IMR-90 (cell line): Measurements from ENCODE around the gene MRC2. TPM values are rescaled to one million over a fixed set of nuclear protein-coding genes. Genes with fewer than 3 reads are reported as not detected.

Source experiments
- ATAC-seq: fragments of 200-7000 bp; cut with Tn5 transposase; 2 replicates; pipeline ENCODE4 v1.9.1; 2020; ENCODE audit warnings: low read depth, mild to moderate bottlenecking, moderate library complexity
- BruUV-seq: library from RNA; stranded (reverse); fragments of 400-500 nt; replicated peaks from 2 replicates; lab custom pipeline; 2021; lab: Mats Ljungman, UMichigan
- CTCF ChIA-PET: fragments of 300-600 bp; formaldehyde crosslinking; extraction: SDS; loops from one replicate; lab custom pipeline; 2021; ENCODE audit warnings: antibody characterized with exemption; lab: Yijun Ruan, JAX
- POLR2A ChIA-PET: fragments of 300-600 bp; sonication (Branson Sonifier 250); formaldehyde crosslinking; loops from one replicate; lab custom pipeline; 2022; ENCODE audit warnings: antibody characterized with exemption; ENCODE audit not compliant: unreplicated experiment; lab: Charles Lee
- DNase-seq: peaks from one replicate; pipeline ENCODE4 v3.0.0; 2013
- H2AFZ ChIP-seq: replicated peaks from 2 replicates; pipeline ENCODE3; 2013; ENCODE audit warnings: low read length, mild to moderate bottlenecking; ENCODE audit not compliant: poor library complexity
- H2AK5ac ChIP-seq: 2 replicates; pipeline ENCODE4 v1.6.1; 2013; ENCODE audit warnings: low read depth, low read length, inconsistent platforms
- H2AK9ac ChIP-seq: replicated peaks from 2 replicates; pipeline ENCODE3; 2013; ENCODE audit warnings: mild to moderate bottlenecking, low read depth, low read length, moderate library complexity; ENCODE audit not compliant: poor library complexity
- H2BK120ac ChIP-seq: 2 replicates; pipeline ENCODE4 v1.6.1; 2013; ENCODE audit warnings: low read depth, low read length, inconsistent platforms
- H2BK15ac ChIP-seq: 3 replicates; pipeline ENCODE4 v1.6.1; 2013; ENCODE audit warnings: low read depth, low read length, inconsistent platforms
- H2BK20ac ChIP-seq: 2 replicates; pipeline ENCODE4 v1.6.1; 2013; ENCODE audit warnings: low read depth, mild to moderate bottlenecking, inconsistent platforms, low read length, moderate library complexity
- H2BK5ac ChIP-seq: 2 replicates; pipeline ENCODE4 v1.6.1; 2013; ENCODE audit warnings: mild to moderate bottlenecking, low read depth, low read length, inconsistent platforms; ENCODE audit not compliant: poor library complexity, severe bottlenecking
- H3K14ac ChIP-seq: replicated peaks from 2 replicates; pipeline ENCODE4 v1.6.1; 2013; ENCODE audit warnings: low read depth, low read length, inconsistent platforms
- H3K18ac ChIP-seq: 2 replicates; pipeline ENCODE4 v1.6.1; 2013; ENCODE audit warnings: low read depth, low read length, control low read depth
- H3K23ac ChIP-seq: 2 replicates; pipeline ENCODE4 v1.6.1; 2013; ENCODE audit warnings: low read depth, low read length, inconsistent platforms
- H3K27ac ChIP-seq: 2 replicates; pipeline ENCODE4 v1.5.1; 2013; ENCODE audit warnings: mild to moderate bottlenecking, control low read depth, low read length; ENCODE audit not compliant: insufficient read depth
- H3K27me3 ChIP-seq: 2 replicates; pipeline ENCODE4 v1.6.1; 2013; ENCODE audit warnings: low read length; ENCODE audit not compliant: control insufficient read depth, insufficient read depth
- H3K36me3 ChIP-seq: 2 replicates; pipeline ENCODE4 v1.6.1; 2013; ENCODE audit warnings: low read length, mixed read lengths; ENCODE audit not compliant: control insufficient read depth, insufficient read depth
- H3K4ac ChIP-seq: 2 replicates; pipeline ENCODE4 v1.6.1; 2013; ENCODE audit warnings: low read depth, low read length, inconsistent platforms
- H3K4me1 ChIP-seq: 2 replicates; pipeline ENCODE4 v1.6.1; 2013; ENCODE audit warnings: low read length, mixed read lengths; ENCODE audit not compliant: control insufficient read depth, insufficient read depth
- H3K4me2 ChIP-seq: 2 replicates; pipeline ENCODE4 v1.6.1; 2013; ENCODE audit warnings: low read depth, mild to moderate bottlenecking, control low read depth, low read length, moderate library complexity
- H3K4me3 ChIP-seq: 2 replicates; pipeline ENCODE4 v1.5.1; 2013; ENCODE audit warnings: low read depth, mild to moderate bottlenecking, control low read depth, low read length, moderate library complexity; ENCODE audit not compliant: insufficient read depth
- H3K56ac ChIP-seq: 2 replicates; pipeline ENCODE4 v1.6.1; 2013; ENCODE audit warnings: low read length, inconsistent platforms; ENCODE audit not compliant: insufficient read depth; ENCODE audit errors: extremely low read depth
- H3K79me1 ChIP-seq, 2 experiments: 2 replicates each; pipeline ENCODE4 v1.6.1; 2013; ENCODE audit warnings: low read length in 2 of 2, inconsistent platforms in 1 of 2, low read depth in 1 of 2
- H3K9ac ChIP-seq: 2 replicates; pipeline ENCODE4 v1.6.1; 2013; ENCODE audit warnings: low read depth, low read length, control low read depth
- H3K9me1 ChIP-seq: 2 replicates; pipeline ENCODE4 v1.6.1; 2013; ENCODE audit warnings: low read length, inconsistent platforms; ENCODE audit not compliant: insufficient read depth
- H3K9me3 ChIP-seq: 2 replicates; pipeline ENCODE4 v1.6.1; 2013; ENCODE audit warnings: low read length; ENCODE audit not compliant: control insufficient read depth, insufficient read depth
- H4K20me1 ChIP-seq: 2 replicates; pipeline ENCODE4 v1.6.1; 2013; ENCODE audit warnings: low read length, inconsistent platforms; ENCODE audit not compliant: insufficient read depth
- H4K5ac ChIP-seq: 2 replicates; pipeline ENCODE4 v1.6.1; 2013; ENCODE audit warnings: mild to moderate bottlenecking, low read depth, low read length, control low read depth
- H4K8ac ChIP-seq, 2 experiments: 2 replicates each; pipeline ENCODE4 v1.6.1; 2013; ENCODE audit warnings: low read depth in 2 of 2, low read length in 2 of 2, control low read depth in 1 of 2, inconsistent platforms in 1 of 2
- H4K91ac ChIP-seq: 2 replicates; pipeline ENCODE4 v1.6.1; 2013; ENCODE audit warnings: low read depth, low read length, inconsistent platforms; ENCODE audit not compliant: insufficient read depth
- MAZ ChIP-seq: IDR thresholded peaks from 2 replicates; pipeline ENCODE4 v1.6.1; 2012; ENCODE audit warnings: low read depth, mild to moderate bottlenecking, low read length, improper control_type of control experiment, moderate library complexity, borderline replicate concordance
- MXI1 ChIP-seq: IDR thresholded peaks from 2 replicates; pipeline ENCODE4 v1.6.1; 2012; ENCODE audit warnings: low read depth, mild to moderate bottlenecking, low read length, moderate library complexity, borderline replicate concordance
- WGBS, 2 experiments: methylation state at CpG; one replicate each; pipeline versions ENCODE4 v1.1.5 to v1.1.7; 2013; ENCODE audit warnings: missing lambda C conversion rate in 2 of 2; ENCODE audit not compliant: insufficient read length in 1 of 2; ENCODE audit errors: extremely low coverage in 2 of 2; 5-methylcytosine and 5-hydroxymethylcytosine counted together
- dilution Hi-C: fragments of 300-500 bp; cut with HindIII; formaldehyde crosslinking; loops from one replicate; pipeline ENCODE4 v1.14.3; 2018; ENCODE audit warnings: low sequenced_read_pairs; ENCODE audit not compliant: unreplicated experiment
- in situ Hi-C: fragments of 300-500 bp; cut with MboI; formaldehyde crosslinking; loops from 3 replicates; pipeline ENCODE4 v1.14.3; 2019; ENCODE audit warnings: low sequenced_read_pairs, inconsistent platforms, mixed read lengths
- intact Hi-C: fragments of 100-400 bp; cut with micrococcal nuclease; formaldehyde crosslinking; loops from 2 replicates; pipeline ENCODE4 v1.10.0; 2022
- polyA plus RNA-seq, 3 experiments: library from polyadenylated mRNA; depleted of rRNA; stranded (reverse); fragments of >200 nt; gene quantifications; 2 replicates each; pipeline ENCODE4 v1.2.3, GENCODE V29; 2012; ENCODE audit warnings: low replicate concordance in 1 of 3
- total RNA-seq: library from RNA; depleted of rRNA; stranded (reverse); fragments of >200 nt; gene quantifications from 2 replicates; pipeline ENCODE4 v1.2.3, GENCODE V29; 2012

MRC2 gene
- total and polyA plus RNA-seq, 2 of the 4 experiments (the other 2 are of a cell fraction): 39.3 to 137 TPM

- no peak overlapping the region; the same call in 1 of the 2 replicates for H3K18ac ChIP-seq
- peaks cover 3% of the 10 kb centered on the region; the same call in 1 of the 2 replicates for H3K36me3 ChIP-seq
- peak overlapping the region; percentile 90 for H3K23ac ChIP-seq
- peak overlapping the region; percentile 71 to 79; a peak in 3 of 4 replicates for H4K8ac ChIP-seq
- CTCF ChIA-PET: no interaction called here
- peak overlapping the region; percentile 88 for H2BK5ac ChIP-seq
- no peaks in the 10 kb centered on the region for H3K9me3 ChIP-seq
- peak overlapping the region; percentile 64 for H3K4me3 ChIP-seq
- peak overlapping the region; percentile 94 for H3K27ac ChIP-seq
- H3K79me1 ChIP-seq: peaks cover 4 to 74% of the 10 kb centered on the region in 2 experiments; a peak in 2 of 4 replicates
- no peaks in the 10 kb centered on the region for H3K27me3 ChIP-seq
- no peak for DNase-seq
- POLR2A ChIA-PET: interaction anchor here (0.6 kb wide), 2 partner anchors 74 to 1065 kb away, joined by 3 to 7 read pairs; no protein-coding TSS in a partner anchor
- in situ Hi-C loops (no loop called here), intact Hi-C loops (loop anchor here (5.0 kb wide), 1 partner anchor 338 kb away; the partner anchor contains the start of gene TANC2), dilution Hi-C loops (no loop called here)
- H4K91ac ChIP-seq: peak overlapping the region; percentile 90
- BruUV-seq: no TSS peak
- no peak; the same call in 1 of the 2 replicates for TF ChIP-seq MAZ
- no peak for TF ChIP-seq MXI1
- peak overlapping the region; percentile 26; the same call in 1 of the 3 replicates for H2BK15ac ChIP-seq
- 0 out of 2 replicates have a peak overlapping the region, but pooled peaks have one; percentile 16 for H2BK20ac ChIP-seq
- H2AFZ ChIP-seq: peak overlapping the region; percentile 88
- no peak overlapping the region for H3K56ac ChIP-seq
- peak overlapping the region; percentile 95 for H2AK9ac ChIP-seq
- peak overlapping the region; percentile 52 for H4K5ac ChIP-seq
- peaks cover 40% of the 10 kb centered on the region for H3K9me1 ChIP-seq
- ATAC-seq: no peak
- H3K9ac ChIP-seq: peak overlapping the region; percentile 91
- WGBS, 2 experiments: 76% methylated on average over 5 of the region's 19 CpGs; no CpG with 5 or more reads in 1 of the 2 experiments
- H4K20me1 ChIP-seq: peaks cover 51% of the 10 kb centered on the region
- peak overlapping the region; percentile 97 for H2AK5ac ChIP-seq
- H2BK120ac ChIP-seq: peak overlapping the region; percentile 43
- H3K4me2 ChIP-seq: peak overlapping the region; percentile 92
- peaks cover 35% of the 10 kb centered on the region for H3K4me1 ChIP-seq
- peak overlapping the region; percentile 88 for H3K4ac ChIP-seq
- H3K14ac ChIP-seq: peak overlapping the region; percentile 92
Observed at GRCh38 chr17:62629556-62630364, 2.3 kb downstream of the MRC2 start.
